Large intestine (tissue), 3 donors: ENCODE results near the gene PRKN. TPM values are rescaled to one million over a fixed set of nuclear protein-coding genes. Genes with fewer than 3 reads are reported as not detected.

Source experiments
- DNase-seq, 2 donors: peaks; one replicate each; pipeline versions ENCODE4 v3.0.0 to v3.0.0-alpha.2; 2013
- H3K27ac ChIP-seq: one replicate; pipeline ENCODE4 v1.5.1; 2013; ENCODE audit warnings: low read length
- H3K27me3 ChIP-seq: 2 replicates; pipeline ENCODE4 v1.6.1; 2013; ENCODE audit warnings: low read length; ENCODE audit not compliant: control insufficient read depth, insufficient read depth
- H3K36me3 ChIP-seq: 2 replicates; pipeline ENCODE4 v1.6.1; 2013; ENCODE audit warnings: low read length; ENCODE audit not compliant: control insufficient read depth, insufficient read depth
- H3K4me1 ChIP-seq: one replicate; pipeline ENCODE4 v1.6.1; 2013; ENCODE audit warnings: low read length; ENCODE audit not compliant: control insufficient read depth, insufficient read depth
- H3K4me3 ChIP-seq: one replicate; pipeline ENCODE4 v1.5.1; 2013; ENCODE audit warnings: low read length
- H3K9me3 ChIP-seq: one replicate; pipeline ENCODE4 v1.6.1; 2013; ENCODE audit warnings: mild to moderate bottlenecking, low read depth, low read length, moderate library complexity; ENCODE audit not compliant: control insufficient read depth
- WGBS: methylation state at CpG from one replicate; pipeline ENCODE4 v1.1.5; 2013; ENCODE audit warnings: low lambda C conversion rate; ENCODE audit not compliant: insufficient coverage; 5-methylcytosine and 5-hydroxymethylcytosine counted together
- polyA plus RNA-seq: library from polyadenylated mRNA; unstranded; fragments of 120-200 nt; gene quantifications from one replicate; pipeline ENCODE4 v1.2.1, GENCODE V29; 2013

The PRKN gene
- polyA plus RNA-seq, 1 donor: 2.5 TPM

GRCh38 chr6:162217811-162218493 is 509.6 kb downstream of the PRKN start:
- no peaks in the 10 kb centered on the region for H3K36me3 ChIP-seq
- no peak overlapping the region for H3K27ac ChIP-seq
- no peaks in the 10 kb centered on the region for H3K4me1 ChIP-seq
- no peak for DNase-seq
- no peaks in the 10 kb centered on the region for H3K27me3 ChIP-seq
- no peaks in the 10 kb centered on the region for H3K9me3 ChIP-seq
- H3K4me3 ChIP-seq: no peak overlapping the region
- no CpG with 5 or more reads among the region's 11 CpGs for WGBS

- Histone ChIP-seq H3K27ac (no peak overlapping the region), H3K36me3 (no peaks in the 10 kb centered on the region), H3K27me3 (no peaks in the 10 kb centered on the region), H3K4me1 (no peaks in the 10 kb centered on the region), H3K9me3 (no peaks in the 10 kb centered on the region), H3K4me3 (no peak overlapping the region)
- WGBS: no CpG with 5 or more reads among the region's 1 CpG
- no peak for DNase-seq
These were observed 510.5 kb downstream of the PRKN start for GRCh38 chr6:162217058-162217457.

GRCh38 chr6:162211777-162212176 is 515.8 kb downstream of the PRKN start:
- DNase-seq: no peak
- no CpG with 5 or more reads among the region's 1 CpG for WGBS
- H3K9me3 ChIP-seq: no peaks in the 10 kb centered on the region
- no peaks in the 10 kb centered on the region for H3K36me3 ChIP-seq
- H3K27me3 ChIP-seq: no peaks in the 10 kb centered on the region
- no peaks in the 10 kb centered on the region for H3K4me1 ChIP-seq
- no peak overlapping the region for H3K27ac ChIP-seq
- no peak overlapping the region for H3K4me3 ChIP-seq

- H3K9me3 ChIP-seq: no peaks in the 10 kb centered on the region
- H3K27me3 ChIP-seq: no peaks in the 10 kb centered on the region
- DNase-seq: no peak
- H3K4me1 ChIP-seq: no peaks in the 10 kb centered on the region
- no peak overlapping the region for H3K27ac ChIP-seq
- H3K36me3 ChIP-seq: no peaks in the 10 kb centered on the region
- H3K4me3 ChIP-seq: no peak overlapping the region
- no CpG with 5 or more reads among the region's 3 CpGs for WGBS
These were observed 516.5 kb downstream of the PRKN start for GRCh38 chr6:162211022-162211421.

DNA sequence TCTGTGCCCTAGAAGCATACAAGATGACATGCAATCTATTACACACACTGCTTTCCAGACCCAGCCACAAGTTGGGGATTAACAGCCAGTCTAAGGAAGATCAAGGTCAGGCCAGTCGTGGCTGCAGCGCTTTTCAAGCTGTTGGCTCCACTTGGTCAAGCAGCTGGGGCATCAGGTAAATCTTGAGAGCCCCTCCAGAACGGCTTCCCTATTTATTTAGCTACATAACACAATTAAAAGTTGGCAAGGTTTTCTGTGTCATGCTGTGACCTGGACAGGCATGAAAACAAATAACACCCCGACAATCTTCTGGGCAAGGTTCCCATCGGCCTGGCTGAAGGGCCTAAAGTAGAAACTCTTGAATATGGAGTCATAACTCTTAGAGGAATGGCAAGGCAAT is 524.3 kb downstream of the PRKN start:
- DNase-seq: no peak
- no peaks in the 10 kb centered on the region for H3K4me1 ChIP-seq
- 100% methylated on average over 2 of the region's 5 CpGs for WGBS
- no peaks in the 10 kb centered on the region for H3K27me3 ChIP-seq
- no peak overlapping the region for H3K4me3 ChIP-seq
- no peak overlapping the region for H3K27ac ChIP-seq
- no peaks in the 10 kb centered on the region for H3K36me3 ChIP-seq
- no peaks in the 10 kb centered on the region for H3K9me3 ChIP-seq

GRCh38 chr6:162200945-162201690 is 526.4 kb downstream of the PRKN start:
- Histone ChIP-seq H3K27me3 (no peaks in the 10 kb centered on the region), H3K27ac (no peak overlapping the region), H3K4me3 (no peak overlapping the region), H3K36me3 (no peaks in the 10 kb centered on the region), H3K4me1 (no peaks in the 10 kb centered on the region), H3K9me3 (no peaks in the 10 kb centered on the region)
- WGBS: 92% methylated on average over 2 of the region's 9 CpGs
- no peak for DNase-seq

- no peak for DNase-seq
- Histone ChIP-seq H3K4me3 (no peak overlapping the region), H3K36me3 (no peaks in the 10 kb centered on the region), H3K4me1 (no peaks in the 10 kb centered on the region), H3K27me3 (no peaks in the 10 kb centered on the region), H3K27ac (no peak overlapping the region), H3K9me3 (no peaks in the 10 kb centered on the region)
- WGBS: no CpG with 5 or more reads among the region's 9 CpGs
These were observed 527.5 kb downstream of the PRKN start for GRCh38 chr6:162200041-162200440.

DNA sequence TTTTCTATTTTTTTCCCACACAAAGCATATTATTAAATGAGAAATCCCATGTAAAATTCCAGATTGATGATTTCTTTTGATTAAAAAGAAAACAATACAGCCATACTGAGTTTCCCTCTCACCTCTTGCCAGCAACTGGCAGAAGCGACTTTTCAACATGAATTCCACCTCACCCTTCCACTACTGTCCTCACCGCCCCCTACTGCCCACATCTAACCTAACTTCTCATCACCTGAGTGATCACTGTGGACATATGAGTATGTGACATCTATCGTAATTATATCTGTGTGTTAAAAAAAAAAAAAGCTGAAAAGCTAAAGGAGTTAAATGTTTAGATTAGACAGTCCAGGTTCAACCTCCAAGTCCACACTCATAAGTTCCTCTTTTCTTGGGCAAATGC is 528.6 kb downstream of the PRKN start:
- DNase-seq: no peak
- Histone ChIP-seq H3K27me3 (no peaks in the 10 kb centered on the region), H3K9me3 (no peaks in the 10 kb centered on the region), H3K4me3 (no peak overlapping the region), H3K27ac (no peak overlapping the region), H3K36me3 (no peaks in the 10 kb centered on the region), H3K4me1 (no peaks in the 10 kb centered on the region)
- no CpG with 5 or more reads among the region's 3 CpGs for WGBS

GRCh38 chr6:162198076-162198475 is 529.5 kb downstream of the PRKN start:
- H3K36me3 ChIP-seq: no peaks in the 10 kb centered on the region
- no peaks in the 10 kb centered on the region for H3K27me3 ChIP-seq
- DNase-seq: no peak
- no peak overlapping the region for H3K4me3 ChIP-seq
- 60% methylated on average over 1 of the region's 1 CpG for WGBS
- H3K9me3 ChIP-seq: no peaks in the 10 kb centered on the region
- H3K4me1 ChIP-seq: no peaks in the 10 kb centered on the region
- H3K27ac ChIP-seq: no peak overlapping the region

DNA sequence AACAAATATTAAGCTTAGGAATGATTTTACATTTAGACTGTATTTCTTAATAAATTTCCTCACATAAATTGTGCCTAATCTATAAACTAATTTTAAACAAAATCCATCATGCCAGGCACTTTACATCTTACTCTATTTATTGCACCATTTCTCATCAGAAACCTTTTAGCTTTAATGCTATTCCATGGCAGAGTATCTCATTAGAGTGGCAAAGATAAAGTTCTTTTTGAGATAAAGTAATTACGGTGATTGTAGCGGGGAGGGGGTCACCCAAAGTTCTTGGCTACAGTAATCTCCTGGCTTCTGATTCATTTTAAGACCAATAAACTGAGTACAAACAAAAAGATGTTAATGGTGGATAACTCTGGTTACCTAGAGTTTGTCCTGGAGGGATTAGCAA is 532.1 kb downstream of the PRKN start:
- H3K4me3 ChIP-seq: no peak overlapping the region
- DNase-seq: no peak
- no peak overlapping the region for H3K27ac ChIP-seq
- no peaks in the 10 kb centered on the region for H3K36me3 ChIP-seq
- WGBS: no CpG with 5 or more reads among the region's 2 CpGs
- no peaks in the 10 kb centered on the region for H3K4me1 ChIP-seq
- H3K27me3 ChIP-seq: no peaks in the 10 kb centered on the region
- H3K9me3 ChIP-seq: no peaks in the 10 kb centered on the region

DNA sequence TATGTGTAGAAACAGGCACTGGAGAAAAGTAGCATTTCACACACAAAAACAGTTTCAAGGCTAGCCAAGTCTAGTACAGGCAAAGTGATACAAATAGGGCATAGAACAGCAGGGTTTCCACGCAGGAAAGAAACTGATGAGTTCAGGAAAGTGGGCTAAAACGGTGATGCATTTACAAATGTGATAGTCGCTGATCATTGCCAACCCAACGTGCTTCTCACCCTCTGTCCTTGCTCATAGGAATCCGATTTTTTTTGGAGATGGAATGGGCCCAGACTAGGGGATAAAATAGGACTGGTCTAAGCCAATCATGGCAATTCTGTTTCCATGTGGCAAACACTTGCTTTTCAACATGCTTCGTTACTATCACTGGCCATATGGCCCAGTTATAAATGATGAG is 536.6 kb downstream of the PRKN start:
- 100% methylated on average over 1 of the region's 6 CpGs for WGBS
- Histone ChIP-seq H3K9me3 (no peaks in the 10 kb centered on the region), H3K36me3 (no peaks in the 10 kb centered on the region), H3K27ac (no peak overlapping the region), H3K4me1 (no peaks in the 10 kb centered on the region), H3K4me3 (no peak overlapping the region), H3K27me3 (no peaks in the 10 kb centered on the region)
- DNase-seq: no peak
